SU-DHL-6 (cell line): ENCODE data around the gene KNDC1.

Source experiments
- H2AFZ ChIP-seq: fragments of 200-600 bp; sonication (generic); 2 replicates; pipeline ENCODE4 v1.6.1; 2014; ENCODE audit warnings: low read depth, mild to moderate bottlenecking, moderate library complexity, mixed read lengths, antibody characterized with exemption, low read length; ENCODE audit not compliant: severe bottlenecking
- H3F3A ChIP-seq: fragments of 200-600 bp; shearing (Covaris generic); 2 replicates; pipeline ENCODE4 v1.6.0; 2016; ENCODE audit warnings: antibody characterized with exemption, mild to moderate bottlenecking; ENCODE audit not compliant: insufficient read depth
- H3K27ac ChIP-seq: fragments of 200-600 bp; sonication (generic); 2 replicates; pipeline ENCODE4 v1.5.1; 2016; ENCODE audit warnings: low read depth, mild to moderate bottlenecking, low read length, moderate library complexity, mixed read lengths
- H3K27me3 ChIP-seq: fragments of 200-600 bp; sonication (generic), shearing (Covaris generic); 2 replicates; pipeline ENCODE4 v1.6.0; 2014; ENCODE audit warnings: mild to moderate bottlenecking, low read length
- H3K36me3 ChIP-seq: fragments of 200-600 bp; sonication (generic); 2 replicates; pipeline ENCODE4 v1.6.1; 2014; ENCODE audit warnings: mild to moderate bottlenecking, low read length, mixed read lengths
- H3K4me2 ChIP-seq: fragments of 300-600, 200-600 bp; shearing (Covaris generic), sonication (generic); 2 replicates; pipeline ENCODE4 v1.6.0; 2014; ENCODE audit warnings: low read length, low read depth, mild to moderate bottlenecking; ENCODE audit not compliant: poor library complexity, severe bottlenecking
- H3K4me3 ChIP-seq: fragments of 200-600 bp; sonication (generic); 2 replicates; pipeline ENCODE4 v1.5.1; 2014; ENCODE audit warnings: antibody characterized with exemption, low read length, mild to moderate bottlenecking, mixed read lengths; ENCODE audit not compliant: insufficient read depth, poor library complexity, severe bottlenecking
- H3K79me2 ChIP-seq: fragments of 200-600 bp; sonication (generic); 2 replicates; pipeline ENCODE4 v1.6.1; 2014; ENCODE audit warnings: mild to moderate bottlenecking, low read length, moderate library complexity; ENCODE audit not compliant: insufficient read depth
- H3K9ac ChIP-seq: fragments of 200-600 bp; sonication (generic); 2 replicates; pipeline ENCODE4 v1.7.0; 2014; ENCODE audit warnings: mild to moderate bottlenecking, low read length
- H3K9me2 ChIP-seq: fragments of 200-600 bp; sonication (generic); replicated peaks from 2 replicates; pipeline ENCODE4 v1.6.1; 2014; ENCODE audit warnings: low read length; ENCODE audit not compliant: insufficient read depth
- H3K9me3 ChIP-seq: fragments of 200-600 bp; sonication (generic); 2 replicates; pipeline ENCODE4 v1.6.1; 2014; ENCODE audit warnings: low read length, mixed read lengths; ENCODE audit not compliant: insufficient read depth
- H4K20me1 ChIP-seq: fragments of 200-600 bp; sonication (generic); 2 replicates; pipeline ENCODE4 v1.6.1; 2014; ENCODE audit warnings: low read depth, mild to moderate bottlenecking, antibody characterized with exemption, low read length, moderate library complexity, mixed read lengths
- EZH2phosphoT487 ChIP-seq: fragments of 200-600 bp; sonication (generic), shearing (Covaris generic); conservative IDR thresholded peaks from 2 replicates; pipeline ENCODE4 v1.6.1; 2018; ENCODE audit warnings: mild to moderate bottlenecking, antibody characterized with exemption, low read length, moderate library complexity, mixed read lengths
- TF ChIP-seq, protein P1 (sequence below): fragments of 200-600 bp; sonication (generic); IDR thresholded peaks from one replicate; pipeline ENCODE4 v1.5.1; 2017; ENCODE audit warnings: antibody characterized with exemption, mild to moderate bottlenecking, low read length, moderate library complexity; ENCODE audit not compliant: insufficient read depth, poor library complexity, severe bottlenecking

KNDC1 gene

DNA sequence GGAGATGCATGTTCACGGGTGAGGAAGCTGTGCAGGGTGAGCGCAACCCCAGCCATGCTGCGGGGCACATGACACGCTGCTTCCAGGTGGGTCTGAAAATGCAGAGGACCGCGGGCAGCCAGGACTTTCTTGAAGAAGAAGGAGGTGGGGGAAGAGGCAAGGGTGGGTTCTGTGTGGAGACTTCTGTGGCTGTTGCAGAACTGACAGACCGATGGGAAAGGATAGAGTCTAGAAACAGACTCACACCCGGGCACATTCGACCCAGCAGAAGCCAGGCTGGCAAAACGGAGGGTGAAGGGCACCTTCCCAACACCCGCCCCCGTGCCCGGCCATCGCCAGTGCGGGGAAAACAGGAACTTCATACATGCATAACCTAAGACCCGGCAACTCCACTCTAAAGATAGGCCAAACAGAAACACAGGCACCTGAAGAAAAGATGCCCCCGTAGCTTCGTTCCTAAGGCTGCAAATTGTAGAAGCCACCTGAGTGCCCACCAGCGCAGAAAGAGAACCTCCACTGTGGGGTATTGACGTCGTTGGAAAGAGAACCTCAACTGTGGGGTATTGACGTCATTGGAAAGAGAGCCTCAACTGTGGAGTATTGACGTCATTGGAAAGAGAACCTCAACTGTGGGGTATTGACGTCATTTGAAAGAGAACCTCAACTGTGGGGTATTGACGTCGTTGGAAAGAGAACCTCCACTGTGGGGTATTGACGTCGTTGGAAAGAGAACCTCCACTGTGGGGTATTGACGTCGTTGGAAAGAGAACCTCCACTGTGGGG is 4.8 kb upstream of the KNDC1 start:
- Histone ChIP-seq H3K27me3 (no peaks in the 10 kb centered on the region), H4K20me1 (no peaks in the 10 kb centered on the region), H3K4me2 (no peak overlapping the region), H3K9me2 (no peaks in the 10 kb centered on the region), H3K36me3 (no peaks in the 10 kb centered on the region), H3K27ac (no peak overlapping the region), H3K79me2 (no peaks in the 10 kb centered on the region), H3K9me3 (no peaks in the 10 kb centered on the region), H3K9ac (no peak overlapping the region), H2AFZ (no peak overlapping the region), H3K4me3 (no peak overlapping the region), H3F3A (no peaks in the 10 kb centered on the region)
- no peak for TF ChIP-seq EZH2phosphoT487
- TF ChIP-seq, protein P1, sequence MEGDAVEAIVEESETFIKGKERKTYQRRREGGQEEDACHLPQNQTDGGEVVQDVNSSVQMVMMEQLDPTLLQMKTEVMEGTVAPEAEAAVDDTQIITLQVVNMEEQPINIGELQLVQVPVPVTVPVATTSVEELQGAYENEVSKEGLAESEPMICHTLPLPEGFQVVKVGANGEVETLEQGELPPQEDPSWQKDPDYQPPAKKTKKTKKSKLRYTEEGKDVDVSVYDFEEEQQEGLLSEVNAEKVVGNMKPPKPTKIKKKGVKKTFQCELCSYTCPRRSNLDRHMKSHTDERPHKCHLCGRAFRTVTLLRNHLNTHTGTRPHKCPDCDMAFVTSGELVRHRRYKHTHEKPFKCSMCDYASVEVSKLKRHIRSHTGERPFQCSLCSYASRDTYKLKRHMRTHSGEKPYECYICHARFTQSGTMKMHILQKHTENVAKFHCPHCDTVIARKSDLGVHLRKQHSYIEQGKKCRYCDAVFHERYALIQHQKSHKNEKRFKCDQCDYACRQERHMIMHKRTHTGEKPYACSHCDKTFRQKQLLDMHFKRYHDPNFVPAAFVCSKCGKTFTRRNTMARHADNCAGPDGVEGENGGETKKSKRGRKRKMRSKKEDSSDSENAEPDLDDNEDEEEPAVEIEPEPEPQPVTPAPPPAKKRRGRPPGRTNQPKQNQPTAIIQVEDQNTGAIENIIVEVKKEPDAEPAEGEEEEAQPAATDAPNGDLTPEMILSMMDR: no peak

DNA sequence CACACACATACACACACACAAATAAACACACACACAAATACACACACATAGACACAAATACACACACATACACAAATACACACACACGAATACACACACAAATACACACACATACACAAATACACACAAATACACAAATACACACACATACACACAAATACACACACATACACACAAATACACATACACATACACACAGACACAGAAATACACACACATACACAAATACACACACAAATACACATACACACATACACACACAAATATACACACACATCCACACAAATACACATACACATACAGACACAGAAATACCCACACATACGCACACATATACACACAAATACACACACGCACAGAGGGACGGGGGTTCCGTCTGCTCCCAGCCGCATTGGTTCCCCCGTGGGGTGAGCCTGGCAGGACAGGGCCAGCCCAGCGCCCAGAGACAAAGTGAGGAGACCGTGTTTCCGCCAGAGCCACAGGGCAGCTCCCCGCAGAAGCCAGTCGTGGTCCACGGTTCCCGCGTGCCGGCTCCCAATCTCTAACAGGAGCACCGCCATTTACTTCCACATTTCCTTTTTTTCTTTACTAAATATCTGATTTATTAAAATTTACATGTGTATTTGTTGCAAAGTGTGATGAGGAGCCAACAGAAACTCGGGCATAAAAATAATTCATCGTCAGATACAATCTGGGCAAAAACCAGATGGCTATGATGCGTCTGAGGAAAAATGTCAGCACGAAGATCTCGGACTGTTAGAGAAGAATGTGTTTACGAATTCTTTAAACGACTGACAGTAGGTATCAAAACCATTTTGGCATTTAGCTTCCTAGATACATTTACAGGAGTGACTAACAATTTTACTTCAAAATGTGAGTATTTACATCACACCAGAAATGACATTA is 3.1 kb upstream of the KNDC1 start:
- Histone ChIP-seq H3K36me3 (no peaks in the 10 kb centered on the region), H4K20me1 (no peaks in the 10 kb centered on the region), H3K9me2 (no peaks in the 10 kb centered on the region), H3K4me3 (no peak overlapping the region), H3K79me2 (no peaks in the 10 kb centered on the region), H3F3A (no peaks in the 10 kb centered on the region), H3K9me3 (no peaks in the 10 kb centered on the region), H2AFZ (no peak overlapping the region), H3K27me3 (no peaks in the 10 kb centered on the region), H3K4me2 (no peak overlapping the region), H3K9ac (no peak overlapping the region), H3K27ac (no peak overlapping the region)
- TF ChIP-seq EZH2phosphoT487: no peak
- TF ChIP-seq, protein P1: no peak

DNA sequence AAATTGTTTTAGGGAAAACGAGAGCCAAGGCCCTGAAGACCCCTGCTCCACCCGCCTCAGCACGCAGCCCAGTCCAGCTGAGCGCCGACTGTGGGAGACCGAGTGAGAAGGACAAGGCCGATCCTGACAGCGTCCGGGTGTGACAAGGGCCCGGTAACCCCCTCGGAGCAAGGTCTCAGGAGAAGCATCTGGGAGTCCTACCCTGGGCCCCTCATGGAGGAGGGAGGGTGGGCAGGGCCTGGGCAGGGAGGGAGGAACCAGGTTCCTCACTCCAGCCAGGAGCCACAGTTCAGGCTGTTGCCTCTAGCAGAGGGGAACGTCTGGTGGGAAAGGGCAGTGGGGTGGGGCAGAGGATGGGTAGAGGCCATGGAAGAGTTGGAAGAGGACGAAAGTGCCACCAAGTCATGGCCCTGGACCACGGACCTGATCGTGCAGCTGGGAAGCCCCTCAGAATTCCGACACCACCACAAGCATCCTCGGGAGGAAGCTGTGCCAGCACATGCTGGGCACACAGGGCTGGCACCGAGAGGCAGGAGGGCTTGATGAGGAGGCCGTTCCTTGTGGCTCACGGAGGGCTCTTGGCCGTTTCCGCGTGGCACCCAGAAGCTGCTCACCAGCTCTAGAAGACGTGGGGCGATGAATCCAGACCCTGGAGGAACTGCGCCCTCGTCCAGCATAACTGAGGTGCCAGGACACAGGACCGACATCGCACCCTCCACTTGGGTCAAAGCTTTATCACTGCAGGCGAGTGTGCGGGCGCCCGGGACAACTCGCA is 2.2 kb upstream of the KNDC1 start:
- Histone ChIP-seq H2AFZ (no peak overlapping the region), H3K27me3 (no peaks in the 10 kb centered on the region), H3K9ac (no peak overlapping the region), H3F3A (no peaks in the 10 kb centered on the region), H3K27ac (no peak overlapping the region), H3K4me2 (no peak overlapping the region), H4K20me1 (no peaks in the 10 kb centered on the region), H3K79me2 (no peaks in the 10 kb centered on the region), H3K9me3 (no peaks in the 10 kb centered on the region), H3K9me2 (no peaks in the 10 kb centered on the region), H3K4me3 (no peak overlapping the region), H3K36me3 (no peaks in the 10 kb centered on the region)
- TF ChIP-seq EZH2phosphoT487: no peak
- TF ChIP-seq, protein P1: no peak
